ENCODE results near the gene LRRC47. TPM values are rescaled to one million over a fixed set of nuclear protein-coding genes. Genes with fewer than 3 reads are reported as not detected.
"Not testable (repeated sequence)": the region's sequence is repeated elsewhere in the genome, so short reads cannot be mapped to it uniquely, and the experiment has no call there.

The LRRC47 gene
- polyA plus RNA-seq, 4 donors = 16.8 to 44.3 (median 21.4) TPM

DNA sequence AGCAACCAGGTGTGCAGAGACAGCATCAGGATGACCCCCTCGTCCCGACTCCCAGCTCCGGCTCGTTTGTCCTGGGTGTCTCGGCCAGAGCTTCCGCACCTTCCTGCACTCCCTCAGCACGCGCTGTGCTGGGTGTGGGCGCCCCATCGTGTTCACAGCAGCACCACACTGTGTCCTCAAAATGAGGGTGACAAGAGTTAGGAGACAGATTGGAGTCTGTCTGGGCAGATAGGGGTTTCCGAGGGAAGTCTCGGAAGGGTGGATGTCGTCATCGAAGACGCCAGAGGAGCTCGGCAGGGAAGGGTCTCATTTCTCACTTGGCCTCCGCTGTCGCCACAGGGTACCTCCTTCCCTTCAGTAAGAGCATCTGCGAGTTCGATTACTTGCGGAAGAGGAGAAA is 39.9 kb downstream of the LRRC47 start:
- Histone ChIP-seq H3K27me3 (ENCODE audit: control insufficient read depth in 3 of 3, insufficient read depth in 3 of 3, low read length in 3 of 3) (peaks cover 0 to 3% (median 0%) of the 10 kb centered on the region in 3 donors), H3K36me3 (ENCODE audit: control insufficient read depth in 3 of 3, insufficient read depth in 2 of 3, low read depth in 1 of 3, low read length in 3 of 3) (no peaks in the 10 kb centered on the region), H3K4me3 (ENCODE audit: low read depth in 1 of 3, low read length in 3 of 3) (no peak overlapping the region), H3K9me3 (ENCODE audit: control insufficient read depth in 2 of 2, insufficient read depth in 1 of 2, low read depth in 1 of 2, low read length in 1 of 2) (peaks cover 0 to 2% of the 10 kb centered on the region in 2 donors), H3K4me1 (ENCODE audit: control insufficient read depth in 3 of 3, insufficient read depth in 2 of 3, low read depth in 1 of 3, low read length in 2 of 3) (no peaks in the 10 kb centered on the region), H3K27ac (ENCODE audit: low read depth in 1 of 3, low read length in 2 of 3) (no peak overlapping the region)
- FAIRE-seq (no peak), DNase-seq (no peak)
- 81 to 84% (median 82%) methylated on average over 21 of the region's 21 CpGs for WGBS, 3 donors

DNA sequence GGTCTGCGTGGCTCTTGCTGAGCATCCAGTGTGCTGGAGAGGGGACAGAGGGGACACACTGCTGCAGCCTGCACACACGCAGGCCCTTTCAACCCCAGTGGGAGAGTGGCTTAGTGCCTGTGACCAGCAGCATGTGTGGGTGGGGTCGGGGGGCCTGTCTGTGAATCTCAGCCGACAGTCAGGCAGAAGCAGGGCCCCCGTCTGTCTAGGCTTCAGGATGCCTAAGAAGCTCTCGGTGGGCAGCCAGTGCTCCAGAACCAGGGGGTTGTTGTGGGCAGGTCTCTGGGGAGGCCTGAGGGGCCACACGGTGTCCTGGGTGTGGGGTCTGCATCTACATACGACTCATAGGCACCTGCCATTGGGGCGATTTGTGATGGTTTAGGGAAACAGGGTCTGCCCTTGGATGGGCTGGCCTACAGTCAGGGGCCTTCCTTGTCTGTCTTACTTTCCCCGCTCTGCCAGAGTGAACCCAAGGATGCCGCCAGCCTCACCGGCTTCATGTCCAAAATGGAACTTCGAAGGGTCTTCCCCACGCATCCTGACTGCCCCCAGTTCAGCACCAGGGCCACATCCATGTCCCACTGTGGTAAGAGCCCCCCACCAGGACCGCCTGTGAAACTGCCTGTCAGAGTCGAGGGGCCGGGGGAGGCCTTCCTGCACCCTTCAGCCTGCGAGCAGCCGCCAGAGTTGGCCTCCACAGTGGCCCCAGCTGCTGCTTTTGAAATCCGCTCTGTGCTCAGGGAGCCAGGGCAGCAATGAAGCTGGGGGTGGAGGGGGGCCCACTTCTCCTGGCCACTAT is 42.4 kb downstream of the LRRC47 start:
- Histone ChIP-seq H3K27ac (ENCODE audit: low read depth in 1 of 3, low read length in 2 of 3) (no peak overlapping the region), H3K4me3 (ENCODE audit: low read depth in 1 of 3, low read length in 3 of 3) (no peak overlapping the region), H3K4me1 (ENCODE audit: control insufficient read depth in 3 of 3, insufficient read depth in 2 of 3, low read depth in 1 of 3, low read length in 2 of 3) (no peaks in the 10 kb centered on the region), H3K27me3 (ENCODE audit: control insufficient read depth in 3 of 3, insufficient read depth in 3 of 3, low read length in 3 of 3) (peaks cover 0 to 12% (median 0%) of the 10 kb centered on the region in 3 donors), H3K9me3 (ENCODE audit: control insufficient read depth in 2 of 2, insufficient read depth in 1 of 2, low read depth in 1 of 2, low read length in 1 of 2) (no peaks in the 10 kb centered on the region), H3K36me3 (ENCODE audit: control insufficient read depth in 3 of 3, insufficient read depth in 2 of 3, low read depth in 1 of 3, low read length in 3 of 3) (no peaks in the 10 kb centered on the region)
- 85 to 87% (median 87%) methylated on average over 20 of the region's 20 CpGs for WGBS, 3 donors
- FAIRE-seq (no peak), DNase-seq (no peak)

DNA sequence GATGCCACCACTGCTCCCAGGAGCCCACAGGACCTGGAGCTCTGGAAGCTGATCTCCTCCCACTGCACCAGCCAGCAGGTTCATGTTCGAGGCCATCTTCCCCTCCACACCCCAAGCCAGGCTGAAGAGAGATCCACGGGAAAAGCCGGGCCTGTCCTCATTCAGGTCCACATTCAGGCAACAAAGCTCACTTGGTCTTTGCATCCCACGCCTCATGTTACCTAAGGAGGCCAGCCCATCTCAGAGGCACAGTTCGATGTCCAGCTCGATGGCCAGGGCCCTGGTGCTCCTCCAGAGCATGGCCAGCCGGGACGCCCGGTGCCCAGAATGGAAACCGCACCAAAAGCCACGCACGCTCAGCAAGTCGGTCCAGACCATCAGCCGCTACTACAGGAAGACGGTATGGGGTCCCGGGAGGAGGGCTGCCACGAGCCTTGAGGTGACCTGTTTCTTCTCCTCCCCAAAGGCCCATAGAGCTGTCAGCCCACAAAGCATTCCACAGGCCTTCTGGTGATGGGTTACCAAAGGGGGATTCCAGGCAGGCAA is 43.8 kb downstream of the LRRC47 start, which contains the start of gene CCDC27:
CCDC27 (plus strand) TSS at position 51 of the 546 bp plus-strand sequence; CDS start at position 83, 32 bp downstream.
- H3K27me3 ChIP-seq (ENCODE audit: control insufficient read depth in 3 of 3, insufficient read depth in 3 of 3, low read length in 3 of 3) = peaks cover 0 to 12% (median 0%) of the 10 kb centered on the region in 3 donors
- H3K36me3 ChIP-seq (ENCODE audit: control insufficient read depth in 3 of 3, insufficient read depth in 2 of 3, low read depth in 1 of 3, low read length in 3 of 3) = no peaks in the 10 kb centered on the region
- FAIRE-seq (no peak), DNase-seq (no peak)
- peaks cover 0 to 6% (median 0%) of the 10 kb centered on the region in 3 donors for H3K4me1 ChIP-seq (ENCODE audit: control insufficient read depth in 3 of 3, insufficient read depth in 2 of 3, low read depth in 1 of 3, low read length in 2 of 3)
- H3K9me3 ChIP-seq (ENCODE audit: control insufficient read depth in 2 of 2, insufficient read depth in 1 of 2, low read depth in 1 of 2, low read length in 1 of 2) = no peaks in the 10 kb centered on the region
- 84 to 86% (median 84%) methylated on average over 17 of the region's 17 CpGs for whole genome bisulfite sequencing, 3 donors
- H3K4me3 ChIP-seq (ENCODE audit: low read depth in 1 of 3, low read length in 3 of 3) = no peak within 1 kb of the TSS
- H3K27ac ChIP-seq (ENCODE audit: low read depth in 1 of 3, low read length in 2 of 3) = no peak within 1 kb of the TSS

DNA sequence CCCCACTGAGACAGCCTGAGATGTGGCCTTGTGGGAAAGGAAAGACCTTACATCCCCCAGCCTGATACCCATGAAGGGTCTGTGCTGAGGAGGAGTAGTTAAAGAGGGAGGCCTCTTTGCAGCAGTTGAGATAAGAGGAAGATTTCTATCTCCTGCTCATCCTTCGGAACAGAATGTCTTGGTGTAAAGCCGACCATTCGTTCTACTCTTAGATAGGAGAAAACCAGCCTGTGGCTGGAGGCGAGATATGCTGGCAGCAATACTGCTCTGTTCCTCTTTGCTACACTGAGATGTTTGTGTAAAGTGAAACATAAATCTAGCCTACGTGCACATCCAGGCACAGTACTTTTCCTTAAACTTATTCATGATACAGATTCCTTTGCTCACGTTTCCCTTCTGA is 45.6 kb downstream of the LRRC47 start:
- Histone ChIP-seq H3K36me3 (ENCODE audit: control insufficient read depth in 3 of 3, insufficient read depth in 2 of 3, low read depth in 1 of 3, low read length in 3 of 3) (no peaks in the 10 kb centered on the region), H3K4me1 (ENCODE audit: control insufficient read depth in 3 of 3, insufficient read depth in 2 of 3, low read depth in 1 of 3, low read length in 2 of 3) (peaks cover 0 to 6% (median 0%) of the 10 kb centered on the region in 3 donors), H3K27me3 (ENCODE audit: control insufficient read depth in 3 of 3, insufficient read depth in 3 of 3, low read length in 3 of 3) (peaks cover 0 to 12% (median 0%) of the 10 kb centered on the region in 3 donors), H3K4me3 (ENCODE audit: low read depth in 1 of 3, low read length in 3 of 3) (no peak overlapping the region), H3K27ac (ENCODE audit: low read depth in 1 of 3, low read length in 2 of 3) (no peak overlapping the region), H3K9me3 (ENCODE audit: control insufficient read depth in 2 of 2, insufficient read depth in 1 of 2, low read depth in 1 of 2, low read length in 1 of 2) (no peaks in the 10 kb centered on the region)
- DNase-seq = no peak
- no peak for FAIRE-seq
- 34 to 42% (median 38%) methylated on average over 6 of the region's 6 CpGs for WGBS, 3 donors

DNA sequence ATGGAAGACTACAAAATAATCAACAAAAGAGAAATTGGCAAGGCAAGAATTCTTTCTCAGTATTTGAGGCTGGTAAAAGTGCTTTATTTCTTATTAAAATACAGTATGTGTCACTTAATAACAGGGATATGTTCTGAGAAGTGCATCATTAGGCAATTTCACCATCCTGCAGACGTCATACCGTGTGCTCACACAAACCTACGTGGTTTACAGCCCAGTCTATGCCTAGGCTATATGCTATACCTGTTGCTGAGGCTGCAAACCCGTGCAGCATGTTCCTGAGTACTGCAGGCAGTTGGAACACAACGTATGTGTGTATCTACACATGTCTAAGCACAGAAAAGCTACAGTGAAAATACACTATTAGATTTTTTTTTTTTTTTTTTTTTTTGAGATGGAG is 46.8 kb downstream of the LRRC47 start:
- peaks cover 0 to 6% (median 3%) of the 10 kb centered on the region in 3 donors for H3K4me1 ChIP-seq (ENCODE audit: control insufficient read depth in 3 of 3, insufficient read depth in 2 of 3, low read depth in 1 of 3, low read length in 2 of 3)
- WGBS, 3 donors = 55 to 76% (median 62%) methylated on average over 5 of the region's 5 CpGs
- peaks cover 0 to 12% (median 0%) of the 10 kb centered on the region in 3 donors for H3K27me3 ChIP-seq (ENCODE audit: control insufficient read depth in 3 of 3, insufficient read depth in 3 of 3, low read length in 3 of 3)
- FAIRE-seq (no peak), DNase-seq (no peak)
- peaks cover 0 to 4% (median 0%) of the 10 kb centered on the region in 3 donors for H3K36me3 ChIP-seq (ENCODE audit: control insufficient read depth in 3 of 3, insufficient read depth in 2 of 3, low read depth in 1 of 3, low read length in 3 of 3)
- H3K4me3 ChIP-seq (ENCODE audit: low read depth in 1 of 3, low read length in 3 of 3) = no peak overlapping the region
- H3K27ac ChIP-seq (ENCODE audit: low read depth in 1 of 3, low read length in 2 of 3) = no peak overlapping the region
- no peaks in the 10 kb centered on the region for H3K9me3 ChIP-seq (ENCODE audit: control insufficient read depth in 2 of 2, insufficient read depth in 1 of 2, low read depth in 1 of 2, low read length in 1 of 2)

DNA sequence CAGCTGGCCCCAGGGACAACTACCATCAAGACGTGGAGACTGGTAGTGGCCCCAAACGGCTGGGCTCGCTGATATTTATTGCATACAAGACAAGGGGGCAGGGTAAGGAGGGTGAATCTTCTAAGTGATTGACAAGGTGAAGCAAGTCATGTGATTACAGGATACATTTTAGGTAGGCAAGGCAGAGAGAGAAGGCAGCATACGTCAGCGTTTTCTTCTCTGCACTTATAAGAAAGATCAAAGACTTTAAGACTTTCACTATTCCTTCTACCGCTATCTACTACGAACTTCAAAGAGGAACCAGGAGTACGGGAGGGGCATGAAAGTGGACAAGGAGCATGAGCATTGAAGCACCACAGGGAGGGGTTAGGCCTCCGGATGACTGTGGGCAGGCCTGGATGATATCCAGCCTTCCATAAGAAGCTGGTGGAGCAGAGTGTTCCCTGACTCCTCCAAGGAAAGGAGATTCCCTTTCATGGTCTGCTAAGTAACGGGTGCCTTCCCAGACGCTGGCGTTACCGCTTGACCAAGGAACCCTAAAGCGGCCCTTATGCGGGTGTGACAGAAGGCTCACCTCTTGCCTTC is 47.9 kb downstream of the LRRC47 start:
- H3K9me3 ChIP-seq (ENCODE audit: control insufficient read depth in 2 of 2, insufficient read depth in 1 of 2, low read depth in 1 of 2, low read length in 1 of 2); FAIRE-seq; DNase-seq; H3K4me3 ChIP-seq (ENCODE audit: low read depth in 1 of 3, low read length in 3 of 3); H3K27ac ChIP-seq (ENCODE audit: low read depth in 1 of 3, low read length in 2 of 3); H3K36me3 ChIP-seq (ENCODE audit: control insufficient read depth in 3 of 3, insufficient read depth in 2 of 3, low read depth in 1 of 3, low read length in 3 of 3); H3K4me1 ChIP-seq (ENCODE audit: control insufficient read depth in 3 of 3, insufficient read depth in 2 of 3, low read depth in 1 of 3, low read length in 2 of 3): not testable (repeated sequence)
- 39 to 69% (median 46%) methylated on average over 15 of the region's 15 CpGs for WGBS, 3 donors
- peaks cover 0 to 12% (median 0%) of the 10 kb centered on the region in 3 donors for H3K27me3 ChIP-seq (ENCODE audit: control insufficient read depth in 3 of 3, insufficient read depth in 3 of 3, low read length in 3 of 3)

DNA sequence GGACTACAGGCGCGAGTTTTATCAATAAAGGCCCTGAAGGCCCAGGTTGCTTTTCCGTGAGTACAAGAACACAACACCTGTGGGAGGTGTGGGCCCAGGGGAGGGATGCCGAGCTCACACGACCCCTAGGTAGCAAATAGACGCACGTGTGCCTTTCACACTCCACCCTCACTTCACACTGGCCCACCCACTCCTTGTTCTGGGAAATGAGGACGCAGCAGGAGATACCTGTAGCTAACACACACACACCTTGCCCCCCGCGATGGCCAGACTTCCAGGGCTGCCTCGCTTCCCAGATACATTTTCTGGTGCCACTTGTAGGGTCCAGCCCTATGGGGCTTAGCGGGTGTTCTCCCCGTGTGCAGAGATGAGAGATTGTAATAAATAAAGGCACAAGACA is 48.4 kb downstream of the LRRC47 start:
- Histone ChIP-seq H3K27ac (ENCODE audit: low read depth in 1 of 3, low read length in 2 of 3) (no peak overlapping the region), H3K4me3 (ENCODE audit: low read depth in 1 of 3, low read length in 3 of 3) (peak overlapping the region in 1 of 3 donors; percentile 49), H3K36me3 (ENCODE audit: control insufficient read depth in 3 of 3, insufficient read depth in 2 of 3, low read depth in 1 of 3, low read length in 3 of 3) (peaks cover 0 to 10% (median 0%) of the 10 kb centered on the region in 3 donors), H3K4me1 (ENCODE audit: control insufficient read depth in 3 of 3, insufficient read depth in 2 of 3, low read depth in 1 of 3, low read length in 2 of 3) (peaks cover 0 to 6% (median 3%) of the 10 kb centered on the region in 3 donors), H3K27me3 (ENCODE audit: control insufficient read depth in 3 of 3, insufficient read depth in 3 of 3, low read length in 3 of 3) (peaks cover 0 to 11% (median 0%) of the 10 kb centered on the region in 3 donors), H3K9me3 (ENCODE audit: control insufficient read depth in 2 of 2, insufficient read depth in 1 of 2, low read depth in 1 of 2, low read length in 1 of 2) (no peaks in the 10 kb centered on the region)
- WGBS, 3 donors = 43 to 73% (median 52%) methylated on average over 13 of the region's 13 CpGs
- DNase-seq (no peak), FAIRE-seq (no peak)

DNA sequence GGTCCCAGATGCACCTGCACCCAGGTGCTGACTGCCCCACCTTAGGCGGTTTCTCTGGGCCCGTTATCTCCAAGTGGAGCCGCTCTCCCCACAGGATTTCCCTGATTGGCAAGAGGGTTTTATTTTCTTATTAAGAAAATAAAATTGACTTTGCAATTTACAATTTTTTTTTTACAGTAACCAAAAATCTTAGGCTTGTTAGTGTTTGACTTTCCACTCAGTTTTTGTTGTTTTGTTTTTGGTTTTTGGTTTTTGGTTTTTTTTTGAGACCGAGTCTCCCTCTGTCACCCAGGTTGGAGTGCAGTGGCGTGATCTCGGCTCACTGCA is 48.8 kb downstream of the LRRC47 start:
- Histone ChIP-seq H3K36me3 (ENCODE audit: control insufficient read depth in 3 of 3, insufficient read depth in 2 of 3, low read depth in 1 of 3, low read length in 3 of 3) (peaks cover 0 to 15% (median 0%) of the 10 kb centered on the region in 3 donors), H3K4me1 (ENCODE audit: control insufficient read depth in 3 of 3, insufficient read depth in 2 of 3, low read depth in 1 of 3, low read length in 2 of 3) (peaks cover 0 to 6% (median 3%) of the 10 kb centered on the region in 3 donors), H3K27ac (ENCODE audit: low read depth in 1 of 3, low read length in 2 of 3) (no peak overlapping the region), H3K9me3 (ENCODE audit: control insufficient read depth in 2 of 2, insufficient read depth in 1 of 2, low read depth in 1 of 2, low read length in 1 of 2) (no peaks in the 10 kb centered on the region), H3K4me3 (ENCODE audit: low read depth in 1 of 3, low read length in 3 of 3) (peak overlapping the region; percentile 49 to 69 (median 62)), H3K27me3 (ENCODE audit: control insufficient read depth in 3 of 3, insufficient read depth in 3 of 3, low read length in 3 of 3) (peaks cover 0 to 9% (median 0%) of the 10 kb centered on the region in 3 donors)
- FAIRE-seq (no peak), DNase-seq (no peak)
- 10 to 35% (median 20%) methylated on average over 6 of the region's 6 CpGs for WGBS, 3 donors

Data from small intestine (tissue), 7 donors.